Liver (tissue), 3 donors: ENCODE results near the gene ASMTL.

Source experiments
- FOXA1 ChIP-seq: IDR thresholded peaks from 2 replicates; pipeline ENCODE4 v1.6.1; 2016; ENCODE audit warnings: antibody characterized with exemption
- GABPA ChIP-seq, 2 donors: IDR thresholded peaks in 1 of 2; conservative IDR thresholded peaks in 1 of 2; 2 replicates each; pipeline ENCODE4 v1.6.1; 2016; ENCODE audit warnings: antibody characterized with exemption in 2 of 2, mild to moderate bottlenecking in 1 of 2, moderate library complexity in 1 of 2
- JUND ChIP-seq, 2 donors: IDR thresholded peaks; 2 replicates each; pipeline ENCODE4 v1.6.1; 2016; ENCODE audit warnings: antibody characterized with exemption in 2 of 2
- RAD21 ChIP-seq, 2 donors: IDR thresholded peaks; 2 replicates each; pipeline ENCODE4 v1.6.1; 2016; ENCODE audit warnings: antibody characterized with exemption in 2 of 2, mild to moderate bottlenecking in 2 of 2
- SP1 ChIP-seq: IDR thresholded peaks from 2 replicates; pipeline ENCODE4 v1.6.1; 2018; ENCODE audit warnings: antibody characterized with exemption, mild to moderate bottlenecking
- TAF1 ChIP-seq: conservative IDR thresholded peaks from 2 replicates; pipeline ENCODE4 v1.6.1; 2016; ENCODE audit warnings: antibody characterized with exemption, mild to moderate bottlenecking
- TF ChIP-seq, protein P1 (sequence below): IDR thresholded peaks from 2 replicates; pipeline ENCODE4 v1.6.1; 2016; ENCODE audit warnings: antibody characterized with exemption
- TF ChIP-seq, protein P2 (sequence below): fragments of 150-350 bp; IDR thresholded peaks from 2 replicates; pipeline ENCODE4 v1.5.1; 2017; ENCODE audit warnings: improper control_type of control experiment, low read depth, low read length; ENCODE audit not compliant: missing input control
- TF ChIP-seq, protein P3 (sequence below): IDR thresholded peaks from 2 replicates; pipeline ENCODE4 v1.6.1; 2016; ENCODE audit warnings: antibody characterized with exemption
- donor health status: healthy.
- donor health status: healthy.

DNA sequence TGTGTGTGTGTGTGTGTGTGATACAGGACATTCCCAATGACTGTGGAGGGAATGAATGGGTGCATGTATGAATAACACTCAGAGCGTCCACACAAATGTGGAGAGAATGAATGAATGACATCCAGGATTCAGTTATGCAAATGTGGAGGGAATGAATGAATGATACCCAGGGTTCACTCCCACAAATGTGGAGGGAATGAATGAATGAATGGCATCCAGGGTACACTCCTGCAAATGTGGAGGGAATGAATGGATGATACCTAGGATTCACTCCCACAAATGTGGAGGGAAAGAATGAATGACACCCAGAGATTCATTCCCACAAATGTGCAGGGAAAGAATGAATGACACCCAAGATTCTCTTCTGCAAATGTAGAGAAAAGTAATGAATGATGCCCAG lies 36.0 kb upstream of the ASMTL start:
- TF ChIP-seq, protein P1, sequence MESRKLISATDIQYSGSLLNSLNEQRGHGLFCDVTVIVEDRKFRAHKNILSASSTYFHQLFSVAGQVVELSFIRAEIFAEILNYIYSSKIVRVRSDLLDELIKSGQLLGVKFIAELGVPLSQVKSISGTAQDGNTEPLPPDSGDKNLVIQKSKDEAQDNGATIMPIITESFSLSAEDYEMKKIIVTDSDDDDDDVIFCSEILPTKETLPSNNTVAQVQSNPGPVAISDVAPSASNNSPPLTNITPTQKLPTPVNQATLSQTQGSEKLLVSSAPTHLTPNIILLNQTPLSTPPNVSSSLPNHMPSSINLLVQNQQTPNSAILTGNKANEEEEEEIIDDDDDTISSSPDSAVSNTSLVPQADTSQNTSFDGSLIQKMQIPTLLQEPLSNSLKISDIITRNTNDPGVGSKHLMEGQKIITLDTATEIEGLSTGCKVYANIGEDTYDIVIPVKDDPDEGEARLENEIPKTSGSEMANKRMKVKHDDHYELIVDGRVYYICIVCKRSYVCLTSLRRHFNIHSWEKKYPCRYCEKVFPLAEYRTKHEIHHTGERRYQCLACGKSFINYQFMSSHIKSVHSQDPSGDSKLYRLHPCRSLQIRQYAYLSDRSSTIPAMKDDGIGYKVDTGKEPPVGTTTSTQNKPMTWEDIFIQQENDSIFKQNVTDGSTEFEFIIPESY = no peak
- TF ChIP-seq, protein P2, sequence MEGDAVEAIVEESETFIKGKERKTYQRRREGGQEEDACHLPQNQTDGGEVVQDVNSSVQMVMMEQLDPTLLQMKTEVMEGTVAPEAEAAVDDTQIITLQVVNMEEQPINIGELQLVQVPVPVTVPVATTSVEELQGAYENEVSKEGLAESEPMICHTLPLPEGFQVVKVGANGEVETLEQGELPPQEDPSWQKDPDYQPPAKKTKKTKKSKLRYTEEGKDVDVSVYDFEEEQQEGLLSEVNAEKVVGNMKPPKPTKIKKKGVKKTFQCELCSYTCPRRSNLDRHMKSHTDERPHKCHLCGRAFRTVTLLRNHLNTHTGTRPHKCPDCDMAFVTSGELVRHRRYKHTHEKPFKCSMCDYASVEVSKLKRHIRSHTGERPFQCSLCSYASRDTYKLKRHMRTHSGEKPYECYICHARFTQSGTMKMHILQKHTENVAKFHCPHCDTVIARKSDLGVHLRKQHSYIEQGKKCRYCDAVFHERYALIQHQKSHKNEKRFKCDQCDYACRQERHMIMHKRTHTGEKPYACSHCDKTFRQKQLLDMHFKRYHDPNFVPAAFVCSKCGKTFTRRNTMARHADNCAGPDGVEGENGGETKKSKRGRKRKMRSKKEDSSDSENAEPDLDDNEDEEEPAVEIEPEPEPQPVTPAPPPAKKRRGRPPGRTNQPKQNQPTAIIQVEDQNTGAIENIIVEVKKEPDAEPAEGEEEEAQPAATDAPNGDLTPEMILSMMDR = no peak
- TF ChIP-seq SP1 (no peak), FOXA1 (no peak), RAD21 (IDR thresholded peaks at IDR 0.05) (no peak), GABPA (IDR thresholded peaks at IDR 0.05 in 1 of 2, conservative IDR thresholded peaks at IDR 0.05 in 1 of 2) (no peak), TAF1 (no peak), JUND (IDR thresholded peaks at IDR 0.05) (no peak)
- TF ChIP-seq, protein P3, sequence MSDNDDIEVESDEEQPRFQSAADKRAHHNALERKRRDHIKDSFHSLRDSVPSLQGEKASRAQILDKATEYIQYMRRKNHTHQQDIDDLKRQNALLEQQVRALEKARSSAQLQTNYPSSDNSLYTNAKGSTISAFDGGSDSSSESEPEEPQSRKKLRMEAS = no peak
